K562 (cell line): Measurements from ENCODE around the gene CHRNG. TPM values are rescaled to one million over a fixed set of nuclear protein-coding genes. Genes with fewer than 3 reads are reported as not detected.
A peak's percentile ranks its signal among the peaks of the same experiment; 100 is the strongest.

Source experiments
- ATAC-seq: fragments of 200-7000 bp; cut with Tn5 transposase; 3 replicates; pipeline ENCODE4 v1.9.1; 2020; ENCODE audit warnings: moderate library complexity
- BruUV-seq: library from RNA; stranded (reverse); fragments of 400-500 nt; replicated peaks from 2 replicates; lab custom pipeline; 2021; lab: Mats Ljungman, UMichigan
- CTCF ChIA-PET: fragments of 300-600 bp; formaldehyde crosslinking; extraction: SDS; loops from one replicate; lab custom pipeline; 2021; ENCODE audit warnings: low intra/inter-chr PET ratio; lab: Yijun Ruan, JAX
- POLR2A ChIA-PET: fragments of 300-600, 350-650 bp; sonication (Branson Sonifier 250); formaldehyde crosslinking; extraction: SDS; loops from one replicate; lab custom pipeline; 2021; ENCODE audit warnings: antibody characterized with exemption, inconsistent platforms; lab: Yijun Ruan, JAX
- DNase-seq, 4 experiments: peaks; one replicate each; pipeline versions ENCODE4 v3.0.0 to v3.0.0-alpha.2; 2011 to 2018; ENCODE audit warnings: low spot score in 3 of 4, mixed read lengths in 3 of 4; ENCODE audit errors: extremely low read depth in 1 of 4
- FAIRE-seq: peaks from 2 replicates; lab custom pipeline; 2011; peaks lifted over from hg19 to GRCh38; lab: Jason Lieb, UNC
- H2AFZ ChIP-seq: 2 replicates; pipeline ENCODE4 v1.6.0; 2011; ENCODE audit warnings: low read depth, low read length, control low read depth, inconsistent platforms
- H3K27ac ChIP-seq: fragments of 200-600 bp; 3 replicates; pipeline ENCODE4 v1.8.0; 2011; ENCODE audit warnings: low read depth, mild to moderate bottlenecking, control low read depth, inconsistent platforms, low read length, moderate library complexity, mixed read lengths; ENCODE audit errors: extremely low read depth
- H3K27me3 ChIP-seq, 2 experiments: fragments of 300-600 bp in 1 of 2; 2 replicates in 1 of 2; 3 replicates in 1 of 2; pipeline versions ENCODE4 v1.6.0 to v1.8.0; 2011; ENCODE audit warnings: inconsistent platforms in 2 of 2, low read length in 2 of 2, mild to moderate bottlenecking in 1 of 2, mixed read lengths in 1 of 2, moderate library complexity in 1 of 2; ENCODE audit not compliant: control insufficient read depth in 2 of 2, insufficient read depth in 2 of 2
- H3K36me3 ChIP-seq: fragments of 300-600 bp; 3 replicates; pipeline ENCODE4 v1.8.0; 2011; ENCODE audit warnings: mild to moderate bottlenecking, low read length, inconsistent platforms; ENCODE audit not compliant: control insufficient read depth, insufficient read depth
- H3K4me1 ChIP-seq, 2 experiments: fragments of 200-600 bp in 1 of 2; replicated peaks in 1 of 2; 2 replicates in 1 of 2; 3 replicates in 1 of 2; pipeline versions ENCODE4 v1.5.1 to v1.8.0; 2011; ENCODE audit warnings: inconsistent platforms in 2 of 2, low read length in 2 of 2, mild to moderate bottlenecking in 1 of 2, mixed read lengths in 1 of 2, moderate library complexity in 1 of 2; ENCODE audit not compliant: control insufficient read depth in 2 of 2, insufficient read depth in 2 of 2
- H3K4me2 ChIP-seq: 2 replicates; pipeline ENCODE4 v1.6.1; 2011; ENCODE audit warnings: low read length, control low read depth, inconsistent platforms, mixed read lengths; ENCODE audit not compliant: insufficient read depth
- H3K4me3 ChIP-seq: fragments of 200-600 bp; sonication (generic), shearing (Covaris generic); 2 replicates; pipeline ENCODE4 v1.5.1; 2016; ENCODE audit warnings: control low read depth, inconsistent platforms
- H3K79me2 ChIP-seq: fragments of 200-600 bp; 3 replicates; pipeline ENCODE4 v1.8.0; 2011; ENCODE audit warnings: low read length, inconsistent platforms; ENCODE audit not compliant: control insufficient read depth, insufficient read depth
- H3K9ac ChIP-seq, 2 experiments: 2 replicates each; pipeline versions ENCODE4 v1.6.0 to v1.6.1; 2011; ENCODE audit warnings: low read depth in 2 of 2, low read length in 2 of 2, control low read depth in 1 of 2, inconsistent platforms in 1 of 2, mild to moderate bottlenecking in 1 of 2, mixed read lengths in 1 of 2; ENCODE audit not compliant: insufficient read depth in 1 of 2
- H3K9me1 ChIP-seq: one replicate; pipeline ENCODE4 v1.6.0; 2011; ENCODE audit warnings: inconsistent platforms, mild to moderate bottlenecking, low read length, moderate library complexity; ENCODE audit not compliant: control insufficient read depth, insufficient read depth
- H3K9me3 ChIP-seq: replicated peaks from 2 replicates; pipeline ENCODE4 v1.5.1; 2011; ENCODE audit warnings: low read depth, low read length, inconsistent platforms; ENCODE audit not compliant: control insufficient read depth, insufficient read depth
- H4K20me1 ChIP-seq: replicated peaks from 2 replicates; pipeline ENCODE4 v1.6.1; 2011; ENCODE audit warnings: low read length, inconsistent platforms, mixed read lengths; ENCODE audit not compliant: control insufficient read depth, insufficient read depth
- ZNF431 ChIP-seq: sonication (generic); formaldehyde crosslinking; IDR thresholded peaks from 2 replicates; pipeline ENCODE4 v1.8.0; 2022; ENCODE audit warnings: mild to moderate bottlenecking, missing genetic modification reagents
- ZNF717 ChIP-seq: fragments of 250-450 bp; sonication (Bioruptor Pico); IDR thresholded peaks from 2 replicates; pipeline ENCODE4 v1.5.0; 2021
- WGBS: fragments of 100-300 bp; shearing (Covaris generic); methylation state at CpG from one replicate; pipeline ENCODE4 v1.1.6; 2016; ENCODE audit warnings: low coverage, mixed read lengths; ENCODE audit not compliant: insufficient coverage; ENCODE audit errors: missing lambda C conversion rate; 5-methylcytosine and 5-hydroxymethylcytosine counted together
- in situ Hi-C: fragments of 300-500 bp; cut with MboI; formaldehyde crosslinking; loops from 4 replicates; pipeline ENCODE4 v1.15.0; 2018; ENCODE audit warnings: inconsistent platforms, mixed read lengths
- intact Hi-C: fragments of 100-400 bp; cut with micrococcal nuclease; formaldehyde crosslinking; loops from 2 replicates; pipeline ENCODE4 v1.14.2; 2022
- polyA plus RNA-seq, 8 experiments: library from polyadenylated mRNA; depleted of rRNA in 4 of 8; stranded (reverse) in 5 of 8; unstranded in 3 of 8; fragments of >200 nt; fragmentation: Nextera tagmentation in 2 of 8; fragmentation: Illumina TruSeq in 1 of 8; extraction: Ambion mirVana in 2 of 8; extraction: Trizol in 1 of 8; gene quantifications; 2 replicates each; pipeline versions ENCODE4 v1.2.1 to v1.2.3, GENCODE V29; 2011 to 2014; ENCODE audit warnings: inconsistent platforms in 1 of 8, missing spikeins in 1 of 8
- total RNA-seq, 7 experiments: library from RNA; depleted of rRNA in 6 of 7; stranded (reverse); fragments of >200 nt in 6 of 7; fragmentation: Illumina TruSeq in 2 of 7; extraction: Trizol in 2 of 7; gene quantifications; 2 replicates each; pipeline versions ENCODE4 v1.2.1 to v1.2.3, GENCODE V29; 2011 to 2021; ENCODE audit warnings: low replicate concordance in 1 of 7
- TF ChIP-seq, protein P1 (sequence below): fragments of 450-650 bp; formaldehyde crosslinking; IDR thresholded peaks from 2 replicates; pipeline ENCODE4 v1.4.0; 2020; ENCODE audit warnings: mild to moderate bottlenecking, moderate library complexity
- TF ChIP-seq, protein P2 (sequence below): fragments of 250-450 bp; sonication (Bioruptor Pico); IDR thresholded peaks from 2 replicates; pipeline ENCODE4 v1.6.1; 2021; ENCODE audit warnings: mild to moderate bottlenecking

The CHRNG gene
- total and polyA plus RNA-seq, 9 of the 15 experiments (the other 6 are each of a cell fraction or from before 2014, with no cell fraction given) = not detected

DNA sequence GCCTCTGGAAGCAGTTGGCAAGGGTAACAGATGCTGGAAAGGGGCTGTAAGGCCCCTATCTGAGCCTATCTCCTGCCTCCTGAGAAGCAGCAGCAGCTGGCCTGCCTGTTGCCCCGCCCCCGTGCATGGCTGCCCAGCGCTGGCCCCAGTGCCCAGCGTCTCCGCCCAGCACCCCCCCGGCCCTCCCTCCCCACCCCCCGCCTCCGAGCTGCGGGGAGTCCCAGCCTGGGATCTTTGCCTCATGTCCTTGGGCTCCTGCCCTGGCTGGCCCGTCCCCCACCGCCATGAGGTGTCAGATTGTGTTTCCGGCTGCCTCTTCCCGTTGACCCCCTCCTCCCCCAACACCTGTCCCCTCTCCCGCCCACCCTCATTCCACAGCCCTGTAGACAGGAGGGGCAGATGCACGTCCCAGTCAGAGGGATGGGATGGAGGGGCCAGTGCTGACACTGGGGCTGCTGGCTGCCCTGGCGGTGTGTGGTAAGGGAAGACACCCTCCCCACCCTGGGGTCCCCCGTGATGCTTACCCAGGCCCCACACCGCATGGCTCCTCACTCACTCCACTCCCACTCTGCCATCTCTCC lies 13.6 kb upstream of the CHRNG start, which contains the start of gene CHRND:
CHRND (plus strand) TSS at position 370 of the 581 bp plus-strand sequence; CDS start at position 426, 56 bp downstream.
- no peaks in the 10 kb centered on the region for H3K9me3 ChIP-seq
- H3K79me2 ChIP-seq = no peaks in the 10 kb centered on the region
- no peaks in the 10 kb centered on the region for H3K9me1 ChIP-seq
- no peak within 1 kb of the TSS for H3K27ac ChIP-seq
- H3K9ac ChIP-seq = no peak within 1 kb of the TSS
- in situ Hi-C loops = no loop called here
- no peaks in the 10 kb centered on the region for H4K20me1 ChIP-seq
- no peak within 1 kb of the TSS for H3K4me2 ChIP-seq
- CTCF ChIA-PET = no interaction called here
- peaks cover 0 to 52% of the 10 kb centered on the region in 2 experiments; a peak in 2 of 5 replicates for H3K27me3 ChIP-seq
- peaks cover 0 to 27% of the 10 kb centered on the region in 2 experiments; a peak in 2 of 5 replicates for H3K4me1 ChIP-seq
- no TSS peak for BruUV-seq
- DNase-seq (peak in 1 of 4 experiments; percentile 33), ATAC-seq (no peak), FAIRE-seq (no peak)
- WGBS = 19% methylated on average over 4 of the region's 18 CpGs
- TF ChIP-seq ZNF431 (no peak), ZNF717 (CRISPR knock-in tag) (no peak)
- TF ChIP-seq, protein P1, sequence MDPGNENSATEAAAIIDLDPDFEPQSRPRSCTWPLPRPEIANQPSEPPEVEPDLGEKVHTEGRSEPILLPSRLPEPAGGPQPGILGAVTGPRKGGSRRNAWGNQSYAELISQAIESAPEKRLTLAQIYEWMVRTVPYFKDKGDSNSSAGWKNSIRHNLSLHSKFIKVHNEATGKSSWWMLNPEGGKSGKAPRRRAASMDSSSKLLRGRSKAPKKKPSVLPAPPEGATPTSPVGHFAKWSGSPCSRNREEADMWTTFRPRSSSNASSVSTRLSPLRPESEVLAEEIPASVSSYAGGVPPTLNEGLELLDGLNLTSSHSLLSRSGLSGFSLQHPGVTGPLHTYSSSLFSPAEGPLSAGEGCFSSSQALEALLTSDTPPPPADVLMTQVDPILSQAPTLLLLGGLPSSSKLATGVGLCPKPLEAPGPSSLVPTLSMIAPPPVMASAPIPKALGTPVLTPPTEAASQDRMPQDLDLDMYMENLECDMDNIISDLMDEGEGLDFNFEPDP (CRISPR knock-in tag) = no peak
- TF ChIP-seq, protein P2, sequence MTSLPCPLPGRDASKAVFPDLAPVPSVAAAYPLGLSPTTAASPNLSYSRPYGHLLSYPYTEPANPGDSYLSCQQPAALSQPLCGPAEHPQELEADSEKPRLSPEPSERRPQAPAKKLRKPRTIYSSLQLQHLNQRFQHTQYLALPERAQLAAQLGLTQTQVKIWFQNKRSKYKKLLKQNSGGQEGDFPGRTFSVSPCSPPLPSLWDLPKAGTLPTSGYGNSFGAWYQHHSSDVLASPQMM = no peak
- H3K36me3 ChIP-seq = no peaks in the 10 kb centered on the region
- H3K4me3 ChIP-seq = no peak within 1 kb of the TSS
- POLR2A ChIA-PET = interaction anchor here (0.5 to 0.6 kb wide), 2 partner anchors 19 to 474 kb away, joined by 3 to 4 read pairs; no protein-coding TSS in a partner anchor
- H2AFZ ChIP-seq = no peak within 1 kb of the TSS
- intact Hi-C loops = no loop called here
